ENCODE data around the gene PCBP3. TPM values are rescaled to one million over a fixed set of nuclear protein-coding genes. Genes with fewer than 3 reads are reported as not detected.

Gene PCBP3
- total and polyA plus RNA-seq, 2 donors (not counting 3 experiments of a cell fraction or from before 2014, with no cell fraction given): 0.06 to 1.1 TPM

DNA sequence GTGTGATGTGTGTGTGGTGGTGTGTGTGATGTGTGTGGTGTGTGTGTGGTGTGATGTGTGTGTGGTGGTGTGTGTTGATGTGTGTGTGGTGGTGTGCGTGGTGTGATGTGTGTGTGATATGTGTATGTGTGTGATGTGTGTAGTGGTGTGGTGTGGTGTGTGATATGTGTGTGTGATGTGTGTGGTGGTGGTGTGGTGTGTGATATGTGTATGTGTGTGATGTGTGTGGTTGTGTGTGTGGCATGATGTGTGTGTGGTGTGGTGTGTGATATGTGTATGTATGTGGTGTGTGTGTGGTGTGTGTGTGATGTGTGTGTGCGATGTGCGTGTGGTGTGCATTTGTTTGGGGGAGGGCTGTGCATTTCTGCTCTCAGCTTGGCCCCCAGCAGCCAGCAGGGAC lies 7.1 kb upstream of the PCBP3 start:
- Histone ChIP-seq H3K79me2 (ENCODE audit: control insufficient read depth, insufficient read depth, low read length) (no peaks in the 10 kb centered on the region), H3K4me2 (ENCODE audit: insufficient read depth, low read length) (no peak overlapping the region), H3K27ac (ENCODE audit: insufficient read depth, low read depth, low read length) (no peak overlapping the region), H3K9ac (replicated peaks; ENCODE audit: extremely low read depth, insufficient read depth, low read length) (no peak overlapping the region), H3K27me3 (ENCODE audit: control insufficient read depth in 2 of 2, insufficient read depth in 2 of 2, low read length in 2 of 2) (peaks cover 0 to 3% of the 10 kb centered on the region in 2 experiments), H2AFZ (ENCODE audit: low read depth, low read length) (no peak overlapping the region), H3K4me1 (ENCODE audit: control insufficient read depth, extremely low read depth, insufficient read depth, low read length) (no peaks in the 10 kb centered on the region), H3K4me3 (replicated peaks in 1 of 3; ENCODE audit: insufficient read depth in 1 of 3, low read depth in 1 of 3, low read length in 3 of 3) (no peak overlapping the region), H3K36me3 (ENCODE audit: control insufficient read depth in 2 of 2, extremely low read depth in 1 of 2, insufficient read depth in 2 of 2, low read length in 2 of 2) (no peaks in the 10 kb centered on the region), H4K20me1 (replicated peaks; ENCODE audit: control insufficient read depth, extremely low read depth, insufficient read depth, low read length) (no peaks in the 10 kb centered on the region), H3K9me3 (replicated peaks; ENCODE audit: control insufficient read depth, insufficient read depth, low read length) (no peaks in the 10 kb centered on the region), H3K9me1 (replicated peaks; ENCODE audit: control insufficient read depth, extremely low read depth, insufficient read depth, low read length) (no peaks in the 10 kb centered on the region)
- intact Hi-C loops (cut with micrococcal nuclease) (no loop called here), dilution Hi-C loops (cut with MboI; ENCODE audit: extremely low pct_ligation_motif_present, low sequenced_read_pairs) (no loop called here)
- CTCF ChIA-PET: interaction anchor here (0.8 kb wide), 1 partner anchor 80 kb away, joined by 4 read pairs; no protein-coding TSS in a partner anchor
- DNase-seq (ENCODE audit: low read depth, low spot score) (no peak), FAIRE-seq (no peak)
- TF ChIP-seq FOS (IDR thresholded peaks at IDR 0.05; ENCODE audit: borderline replicate concordance, insufficient read depth, low read length) (no peak), MYC (IDR thresholded peaks at IDR 0.05; ENCODE audit: low read depth, low read length) (no peak), JUN (IDR thresholded peaks at IDR 0.05; ENCODE audit: borderline replicate concordance, insufficient read depth, insufficient read length, low read depth) (no peak), EZH2 (IDR thresholded peaks at IDR 0.05; ENCODE audit: borderline replicate concordance, low read depth, low read length, severe bottlenecking) (no peak), POLR2AphosphoS5 (IDR thresholded peaks at IDR 0.05; ENCODE audit: insufficient read depth, low read depth, low read length) (no peak), POLR2A (IDR thresholded peaks at IDR 0.05; ENCODE audit: low read depth, low read length) (no peak)
- TF ChIP-seq, protein P1, sequence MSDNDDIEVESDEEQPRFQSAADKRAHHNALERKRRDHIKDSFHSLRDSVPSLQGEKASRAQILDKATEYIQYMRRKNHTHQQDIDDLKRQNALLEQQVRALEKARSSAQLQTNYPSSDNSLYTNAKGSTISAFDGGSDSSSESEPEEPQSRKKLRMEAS (IDR thresholded peaks at IDR 0.05; ENCODE audit: insufficient read depth, insufficient read length): no peak
- TF ChIP-seq, protein P2, sequence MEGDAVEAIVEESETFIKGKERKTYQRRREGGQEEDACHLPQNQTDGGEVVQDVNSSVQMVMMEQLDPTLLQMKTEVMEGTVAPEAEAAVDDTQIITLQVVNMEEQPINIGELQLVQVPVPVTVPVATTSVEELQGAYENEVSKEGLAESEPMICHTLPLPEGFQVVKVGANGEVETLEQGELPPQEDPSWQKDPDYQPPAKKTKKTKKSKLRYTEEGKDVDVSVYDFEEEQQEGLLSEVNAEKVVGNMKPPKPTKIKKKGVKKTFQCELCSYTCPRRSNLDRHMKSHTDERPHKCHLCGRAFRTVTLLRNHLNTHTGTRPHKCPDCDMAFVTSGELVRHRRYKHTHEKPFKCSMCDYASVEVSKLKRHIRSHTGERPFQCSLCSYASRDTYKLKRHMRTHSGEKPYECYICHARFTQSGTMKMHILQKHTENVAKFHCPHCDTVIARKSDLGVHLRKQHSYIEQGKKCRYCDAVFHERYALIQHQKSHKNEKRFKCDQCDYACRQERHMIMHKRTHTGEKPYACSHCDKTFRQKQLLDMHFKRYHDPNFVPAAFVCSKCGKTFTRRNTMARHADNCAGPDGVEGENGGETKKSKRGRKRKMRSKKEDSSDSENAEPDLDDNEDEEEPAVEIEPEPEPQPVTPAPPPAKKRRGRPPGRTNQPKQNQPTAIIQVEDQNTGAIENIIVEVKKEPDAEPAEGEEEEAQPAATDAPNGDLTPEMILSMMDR (IDR thresholded peaks at IDR 0.05; ENCODE audit: extremely low read depth in 1 of 2, insufficient read depth in 1 of 2, low read depth in 1 of 2, low read length in 2 of 2): no peak
- POLR2A ChIA-PET: no interaction called here
- no TSS peak for BruUV-seq (replicated peaks)

Data from endothelial cell of umbilical vein (primary cell).